ENCODE results near the gene OR56A5. TPM values are rescaled to one million over a fixed set of nuclear protein-coding genes. Genes with fewer than 3 reads are reported as not detected.

Gene OR56A5
- total and polyA plus RNA-seq, 2 of the 4 experiments (the other 2 are of a cell fraction), result not detected

GRCh38 chr11:6002202-6002699 lies 34.0 kb upstream of the OR56A5 start:
- Histone ChIP-seq H2AK5ac (ENCODE audit: low read depth, low read length) (no peak overlapping the region), H3K4me3 (ENCODE audit: insufficient read depth, low read depth, low read length) (no peak overlapping the region), H3K27me3 (ENCODE audit: control insufficient read depth, insufficient read depth, low read length) (no peaks in the 10 kb centered on the region), H2BK20ac (ENCODE audit: low read depth, low read length) (no peak overlapping the region), H3K9me3 (ENCODE audit: control insufficient read depth, insufficient read depth, low read length) (no peaks in the 10 kb centered on the region), H4K91ac (ENCODE audit: insufficient read depth, low read depth, low read length) (no peak overlapping the region), H2BK120ac (ENCODE audit: low read depth, low read length) (no peak overlapping the region), H3K14ac (replicated peaks; ENCODE audit: low read depth, low read length) (no peak overlapping the region), H2AK9ac (replicated peaks; ENCODE audit: low read depth, low read length, poor library complexity) (no peak overlapping the region), H3K79me1 (ENCODE audit: low read depth in 1 of 2, low read length in 2 of 2) (no peaks in the 10 kb centered on the region), H4K8ac (ENCODE audit: low read depth in 2 of 2, low read length in 2 of 2) (no peak overlapping the region), H3K4me2 (ENCODE audit: low read depth, low read length) (no peak overlapping the region), H3K27ac (ENCODE audit: insufficient read depth, low read length) (no peak overlapping the region), H3K4ac (ENCODE audit: low read depth, low read length) (no peak overlapping the region), H3K9ac (ENCODE audit: low read depth, low read length) (no peak overlapping the region), H3K56ac (ENCODE audit: extremely low read depth, insufficient read depth, low read length) (no peak overlapping the region), H3K4me1 (ENCODE audit: control insufficient read depth, insufficient read depth, low read length) (no peaks in the 10 kb centered on the region), H4K20me1 (ENCODE audit: insufficient read depth, low read length) (no peaks in the 10 kb centered on the region), H2BK15ac (ENCODE audit: low read depth, low read length) (no peak overlapping the region), H3K36me3 (ENCODE audit: control insufficient read depth, insufficient read depth, low read length) (no peaks in the 10 kb centered on the region), H2BK5ac (ENCODE audit: low read depth, low read length, poor library complexity, severe bottlenecking) (no peak overlapping the region), H2AFZ (replicated peaks; ENCODE audit: low read length, poor library complexity) (no peak overlapping the region), H3K23ac (ENCODE audit: low read depth, low read length) (no peak overlapping the region), H3K9me1 (ENCODE audit: insufficient read depth, low read length) (no peaks in the 10 kb centered on the region), H4K5ac (ENCODE audit: low read depth, low read length) (no peak overlapping the region), H3K18ac (ENCODE audit: low read depth, low read length) (no peak overlapping the region)
- WGBS, 2 experiments (ENCODE audit: extremely low coverage in 2 of 2, insufficient read length in 1 of 2), result 53% methylated on average over 5 of the region's 7 CpGs; no CpG with 5 or more reads in 1 of the 2 experiments
- DNase-seq, result no peak
- in situ Hi-C loops (cut with MboI; ENCODE audit: low sequenced_read_pairs) (no loop called here), dilution Hi-C loops (cut with HindIII; ENCODE audit: low sequenced_read_pairs, unreplicated experiment) (no loop called here), intact Hi-C loops (cut with micrococcal nuclease) (no loop called here)
- no peak for ATAC-seq (ENCODE audit: low read depth)
- BruUV-seq (replicated peaks), result no TSS peak
- TF ChIP-seq NFE2L2 (IDR thresholded peaks at IDR 0.05; ENCODE audit: low read depth, low read length) (no peak), POLR2A (IDR thresholded peaks at IDR 0.05; ENCODE audit: low read depth, low read length) (no peak), RAD21 (IDR thresholded peaks at IDR 0.05; ENCODE audit: low read length) (no peak), MXI1 (IDR thresholded peaks at IDR 0.05; ENCODE audit: borderline replicate concordance, low read depth, low read length) (no peak), RFX5 (IDR thresholded peaks at IDR 0.05; ENCODE audit: low read depth, low read length) (no peak), SMC3 (IDR thresholded peaks at IDR 0.05; ENCODE audit: low read depth, low read length) (no peak), BHLHE40 (IDR thresholded peaks at IDR 0.05; ENCODE audit: low read depth, low read length) (no peak), ELK1 (IDR thresholded peaks at IDR 0.05; ENCODE audit: borderline replicate concordance, low read depth, low read length) (no peak), CEBPB (IDR thresholded peaks at IDR 0.05; ENCODE audit: low read depth, low read length) (no peak), MAZ (IDR thresholded peaks at IDR 0.05; ENCODE audit: borderline replicate concordance, low read depth, low read length) (no peak), CHD1 (IDR thresholded peaks at IDR 0.05; ENCODE audit: low read depth, low read length) (no peak), USF2 (IDR thresholded peaks at IDR 0.05; ENCODE audit: low read depth, low read length) (no peak), CTCF (conservative IDR thresholded peaks at IDR 0.05; ENCODE audit: low read depth, low read length) (no peak), MAFK (IDR thresholded peaks at IDR 0.05; ENCODE audit: low read depth, low read length) (no peak), RCOR1 (IDR thresholded peaks at IDR 0.05; ENCODE audit: insufficient replicate concordance, low read length) (no peak), FOS (IDR thresholded peaks at IDR 0.05; ENCODE audit: low read depth, low read length) (no peak)
- ChIA-PET CTCF (no interaction called here), POLR2A (ENCODE audit: unreplicated experiment) (no interaction called here)
